Fibroblast of upper back skin (primary cell): Measurements from ENCODE around the gene SIL1.
A peak's percentile ranks its signal among the peaks of the same experiment; 100 is the strongest.
"Not testable (repeated sequence)": the region's sequence is repeated elsewhere in the genome, so short reads cannot be mapped to it uniquely, and the experiment has no call there.

Experiments used
- DNase-seq: peaks from one replicate; pipeline ENCODE4 v3.0.0-alpha.2; 2013

SIL1 gene

DNA sequence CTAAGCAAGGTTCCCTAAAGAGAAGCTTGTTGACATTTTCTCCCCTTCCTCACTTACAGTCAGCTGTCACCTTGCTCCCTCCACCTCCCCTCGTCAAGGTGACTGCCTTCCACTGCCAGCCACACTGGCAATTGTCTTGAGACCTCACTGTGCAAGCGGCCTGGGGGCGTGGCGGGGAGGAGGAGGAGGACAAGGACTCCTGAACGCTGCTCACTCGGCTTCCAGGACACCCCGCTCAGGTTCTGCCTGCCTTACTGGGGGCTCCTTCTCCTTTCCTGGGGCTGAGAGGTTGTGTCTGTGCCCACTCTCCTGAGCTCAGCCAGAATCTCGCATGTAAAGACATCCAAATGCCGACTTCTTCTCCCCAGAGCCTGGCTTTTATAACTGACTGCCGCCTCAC lies 262.7 kb downstream of the SIL1 start:
- no peak for DNase-seq

- DNase-seq = no peak
Measured at GRCh38 chr5:138934971-138935370, 263.2 kb downstream of the SIL1 start.

GRCh38 chr5:138933522-138934290 lies 264.5 kb downstream of the SIL1 start:
- DNase-seq = no peak

DNA sequence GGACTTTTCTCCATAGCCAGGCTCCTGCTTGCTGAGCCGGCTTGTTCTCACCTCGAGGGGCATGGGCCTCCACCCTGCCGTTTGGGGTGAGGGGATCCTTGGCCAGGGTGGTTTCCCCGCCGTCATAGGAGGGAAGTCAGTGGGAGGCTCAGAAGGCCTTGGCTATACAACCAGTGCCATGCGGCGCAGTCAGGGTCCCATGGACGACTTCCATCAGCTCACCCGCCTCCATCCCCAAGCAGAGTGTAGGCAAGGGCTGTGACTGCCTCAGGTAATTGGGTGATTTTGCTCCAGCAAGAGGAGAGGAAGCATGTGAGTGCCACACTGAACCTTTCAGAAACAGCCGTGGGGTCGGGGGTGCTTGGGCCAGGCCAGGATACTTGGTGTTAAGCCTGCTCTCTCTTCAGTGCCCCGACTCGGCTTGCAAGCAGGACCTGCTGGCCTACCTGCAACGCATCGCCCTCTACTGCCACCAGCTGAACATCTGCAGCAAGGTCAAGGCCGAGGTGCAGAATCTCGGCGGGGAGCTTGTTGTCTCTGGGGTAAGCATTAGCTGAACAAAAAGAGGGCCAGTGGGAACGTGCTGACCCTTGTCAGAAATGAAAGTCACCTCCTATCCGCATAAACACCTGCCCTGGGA lies 265.9 kb downstream of the SIL1 start:
- DNase-seq = no peak

- DNase-seq = no peak
Measured at GRCh38 chr5:138930371-138931097, 267.6 kb downstream of the SIL1 start.

- no peak for DNase-seq
Measured at GRCh38 chr5:138929571-138929955, 268.6 kb downstream of the SIL1 start.

- no peak for DNase-seq
Measured at GRCh38 chr5:138927979-138928378, 270.2 kb downstream of the SIL1 start.

GRCh38 chr5:138927544-138927943 lies 270.6 kb downstream of the SIL1 start:
- no peak for DNase-seq

DNA sequence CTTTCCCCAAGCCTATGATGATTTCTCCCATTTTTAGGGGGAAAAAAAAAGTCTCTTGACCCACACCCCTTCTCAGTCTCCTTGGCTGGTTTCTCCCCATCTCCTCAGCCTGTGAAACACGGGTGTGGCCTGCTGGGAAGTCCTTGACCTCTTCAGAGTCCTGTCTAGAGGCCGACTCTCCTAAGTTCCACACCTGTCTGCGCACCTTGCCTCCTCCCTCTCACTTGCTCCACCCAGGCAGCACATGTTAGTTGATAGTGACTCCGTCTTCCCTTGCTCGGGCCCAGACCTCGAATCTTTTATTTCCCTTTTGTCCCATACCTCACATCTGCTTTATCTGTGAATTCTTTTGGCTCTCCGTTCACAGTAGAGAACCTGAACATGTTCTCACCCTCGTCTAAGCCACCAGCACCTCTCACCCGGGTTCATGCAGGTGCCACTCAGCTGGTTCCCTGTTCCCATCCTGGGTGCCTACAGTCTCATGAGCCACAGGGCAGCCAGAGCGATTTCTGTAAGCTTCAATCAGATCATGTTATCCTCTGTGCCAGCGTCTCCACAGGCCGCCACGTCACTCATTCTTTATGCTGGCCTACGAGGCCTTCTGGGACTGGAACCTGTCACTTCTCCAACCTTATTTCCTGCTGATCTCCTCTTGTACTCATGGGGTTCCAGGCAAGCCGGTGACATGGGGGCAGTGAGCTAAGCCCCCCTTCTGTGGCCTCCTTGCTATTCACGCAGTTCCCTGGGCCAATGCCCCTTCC lies 271.3 kb downstream of the SIL1 start:
- DNase-seq = no peak

GRCh38 chr5:138926257-138926656 lies 271.9 kb downstream of the SIL1 start:
- no peak for DNase-seq

GRCh38 chr5:138925090-138925635 lies 273.0 kb downstream of the SIL1 start:
- DNase-seq = no peak

GRCh38 chr5:138922494-138922893 lies 275.7 kb downstream of the SIL1 start:
- no peak for DNase-seq

GRCh38 chr5:138921362-138921761 lies 276.8 kb downstream of the SIL1 start:
- not testable (repeated sequence) for DNase-seq

GRCh38 chr5:138920181-138920580 lies 278.0 kb downstream of the SIL1 start:
- DNase-seq = no peak

GRCh38 chr5:138918686-138919085 lies 279.5 kb downstream of the SIL1 start:
- no peak for DNase-seq

GRCh38 chr5:138914338-138914737 lies 283.8 kb downstream of the SIL1 start:
- DNase-seq = no peak

- DNase-seq = no peak
Measured at GRCh38 chr5:138913773-138914172, 284.4 kb downstream of the SIL1 start.

DNA sequence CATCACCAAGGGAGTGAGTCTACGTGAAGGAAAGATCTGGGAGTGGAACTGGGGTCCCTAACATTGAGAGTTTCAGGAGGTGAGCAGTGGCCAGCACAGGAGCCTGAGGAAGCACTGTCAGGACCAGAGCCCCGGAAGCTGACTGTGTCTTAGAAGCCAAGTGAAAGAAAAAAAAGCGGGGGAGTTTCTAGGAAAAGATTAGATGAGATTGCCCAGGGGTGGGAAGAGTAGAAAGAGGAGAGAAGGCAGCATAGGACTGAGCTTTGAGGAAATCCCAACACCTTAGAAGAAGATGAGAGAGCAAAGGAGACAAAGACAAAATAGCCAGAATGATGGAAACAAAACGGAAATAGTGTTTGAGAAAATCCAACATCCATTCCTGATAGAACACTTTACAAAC lies 286.1 kb downstream of the SIL1 start:
- no peak for DNase-seq

- peak; percentile 44 for DNase-seq
Measured at GRCh38 chr5:138911441-138911840, 286.7 kb downstream of the SIL1 start.

- DNase-seq = peak; percentile 18
Measured at GRCh38 chr5:138910546-138911185, 287.5 kb downstream of the SIL1 start.

GRCh38 chr5:138909734-138910133 lies 288.4 kb downstream of the SIL1 start:
- no peak for DNase-seq

GRCh38 chr5:138905541-138905940 lies 292.6 kb downstream of the SIL1 start:
- DNase-seq = peak; percentile 70
